ENCODE data around the gene ARHGEF17.

Gene ARHGEF17, protein sequence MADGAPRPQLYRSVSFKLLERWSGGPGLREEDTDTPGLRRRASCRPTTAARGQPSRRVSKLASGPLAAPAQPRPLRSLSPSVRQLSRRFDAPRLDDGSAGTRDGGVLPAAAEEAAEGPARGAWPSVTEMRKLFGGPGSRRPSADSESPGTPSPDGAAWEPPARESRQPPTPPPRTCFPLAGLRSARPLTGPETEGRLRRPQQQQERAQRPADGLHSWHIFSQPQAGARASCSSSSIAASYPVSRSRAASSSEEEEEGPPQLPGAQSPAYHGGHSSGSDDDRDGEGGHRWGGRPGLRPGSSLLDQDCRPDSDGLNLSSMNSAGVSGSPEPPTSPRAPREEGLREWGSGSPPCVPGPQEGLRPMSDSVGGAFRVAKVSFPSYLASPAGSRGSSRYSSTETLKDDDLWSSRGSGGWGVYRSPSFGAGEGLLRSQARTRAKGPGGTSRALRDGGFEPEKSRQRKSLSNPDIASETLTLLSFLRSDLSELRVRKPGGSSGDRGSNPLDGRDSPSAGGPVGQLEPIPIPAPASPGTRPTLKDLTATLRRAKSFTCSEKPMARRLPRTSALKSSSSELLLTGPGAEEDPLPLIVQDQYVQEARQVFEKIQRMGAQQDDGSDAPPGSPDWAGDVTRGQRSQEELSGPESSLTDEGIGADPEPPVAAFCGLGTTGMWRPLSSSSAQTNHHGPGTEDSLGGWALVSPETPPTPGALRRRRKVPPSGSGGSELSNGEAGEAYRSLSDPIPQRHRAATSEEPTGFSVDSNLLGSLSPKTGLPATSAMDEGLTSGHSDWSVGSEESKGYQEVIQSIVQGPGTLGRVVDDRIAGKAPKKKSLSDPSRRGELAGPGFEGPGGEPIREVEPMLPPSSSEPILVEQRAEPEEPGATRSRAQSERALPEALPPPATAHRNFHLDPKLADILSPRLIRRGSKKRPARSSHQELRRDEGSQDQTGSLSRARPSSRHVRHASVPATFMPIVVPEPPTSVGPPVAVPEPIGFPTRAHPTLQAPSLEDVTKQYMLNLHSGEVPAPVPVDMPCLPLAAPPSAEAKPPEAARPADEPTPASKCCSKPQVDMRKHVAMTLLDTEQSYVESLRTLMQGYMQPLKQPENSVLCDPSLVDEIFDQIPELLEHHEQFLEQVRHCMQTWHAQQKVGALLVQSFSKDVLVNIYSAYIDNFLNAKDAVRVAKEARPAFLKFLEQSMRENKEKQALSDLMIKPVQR (N-terminal part only)

DNA sequence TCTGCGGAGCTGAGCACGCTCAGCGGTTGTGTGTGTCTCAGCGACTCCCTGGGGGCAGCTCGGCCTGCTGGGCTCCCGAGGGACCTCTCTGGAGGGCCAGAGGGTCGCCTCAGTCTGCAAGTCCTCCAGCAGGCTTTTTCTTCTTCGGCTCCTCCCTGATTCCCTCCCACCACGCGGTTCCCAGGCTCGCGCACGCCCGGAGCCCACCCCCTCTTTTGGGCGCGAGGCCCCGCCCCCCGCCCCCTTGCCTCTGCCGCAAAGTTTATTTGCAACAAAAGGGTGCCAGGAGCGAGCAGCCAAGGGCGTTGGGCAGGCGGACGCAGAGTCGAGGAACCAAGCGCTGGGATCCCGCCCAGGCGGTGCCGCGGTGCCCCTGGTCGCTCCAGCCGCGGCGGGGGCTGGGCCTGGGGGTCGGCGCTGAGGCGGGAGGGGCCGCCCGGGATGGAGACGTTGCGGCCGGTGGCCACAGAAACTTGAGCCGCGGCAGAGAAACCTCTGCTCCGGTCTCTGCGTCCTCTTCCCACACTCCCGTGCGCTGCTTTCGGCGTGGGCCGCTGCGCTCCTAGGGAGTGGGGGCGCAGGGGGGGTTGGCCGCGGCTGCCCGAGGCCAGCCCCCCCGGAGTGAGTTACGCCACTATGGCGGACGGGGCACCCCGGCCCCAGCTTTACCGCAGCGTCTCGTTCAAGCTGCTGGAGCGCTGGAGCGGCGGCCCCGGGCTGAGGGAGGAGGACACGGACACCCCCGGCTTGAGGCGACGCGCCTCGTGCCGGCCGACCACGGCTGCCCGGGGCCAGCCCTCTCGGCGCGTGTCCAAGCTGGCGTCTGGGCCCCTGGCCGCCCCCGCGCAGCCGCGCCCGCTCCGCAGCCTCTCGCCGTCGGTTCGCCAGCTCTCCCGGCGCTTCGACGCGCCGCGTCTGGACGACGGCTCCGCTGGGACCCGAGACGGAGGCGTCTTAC, at the start of gene ARHGEF17:
Gene ARHGEF17, plus strand, starts transcription at position 274 of the 958 bp plus-strand sequence. Its CDS starts 363 bp downstream, at position 637.
- Histone ChIP-seq H3K27ac (ENCODE audit: low read depth, low read length) (no peak within 1 kb of the TSS), H3K9me3 (ENCODE audit: control insufficient read depth, insufficient read depth, low read length) (no peaks in the 10 kb centered on the region), H3K27me3 (ENCODE audit: control insufficient read depth, low read length) (peaks cover 23% of the 10 kb centered on the region), H3K36me3 (ENCODE audit: control insufficient read depth, low read length) (no peaks in the 10 kb centered on the region), H3K4me1 (ENCODE audit: control insufficient read depth, low read length) (peaks cover 24% of the 10 kb centered on the region), H4K20me1 (ENCODE audit: control insufficient read depth, insufficient read depth, low read depth, low read length) (no peaks in the 10 kb centered on the region), H3K79me2 (ENCODE audit: control insufficient read depth, low read length) (no peaks in the 10 kb centered on the region), H3K9me2 (replicated peaks; ENCODE audit: control insufficient read depth, low read length) (no peaks in the 10 kb centered on the region), H3K4me2 (ENCODE audit: low read length) (peak within 1 kb of the TSS; percentile 87), H3K4me3 (ENCODE audit: low read length) (peak within 1 kb of the TSS; percentile 86), H3F3A (ENCODE audit: control insufficient read depth, insufficient read depth) (no peaks in the 10 kb centered on the region)
- TF ChIP-seq EZH2phosphoT487 (IDR thresholded peaks at IDR 0.05; ENCODE audit: borderline replicate concordance, low read length), result peak; percentile 89; the same call in 1 of the 2 replicates
- TF ChIP-seq, protein P1, sequence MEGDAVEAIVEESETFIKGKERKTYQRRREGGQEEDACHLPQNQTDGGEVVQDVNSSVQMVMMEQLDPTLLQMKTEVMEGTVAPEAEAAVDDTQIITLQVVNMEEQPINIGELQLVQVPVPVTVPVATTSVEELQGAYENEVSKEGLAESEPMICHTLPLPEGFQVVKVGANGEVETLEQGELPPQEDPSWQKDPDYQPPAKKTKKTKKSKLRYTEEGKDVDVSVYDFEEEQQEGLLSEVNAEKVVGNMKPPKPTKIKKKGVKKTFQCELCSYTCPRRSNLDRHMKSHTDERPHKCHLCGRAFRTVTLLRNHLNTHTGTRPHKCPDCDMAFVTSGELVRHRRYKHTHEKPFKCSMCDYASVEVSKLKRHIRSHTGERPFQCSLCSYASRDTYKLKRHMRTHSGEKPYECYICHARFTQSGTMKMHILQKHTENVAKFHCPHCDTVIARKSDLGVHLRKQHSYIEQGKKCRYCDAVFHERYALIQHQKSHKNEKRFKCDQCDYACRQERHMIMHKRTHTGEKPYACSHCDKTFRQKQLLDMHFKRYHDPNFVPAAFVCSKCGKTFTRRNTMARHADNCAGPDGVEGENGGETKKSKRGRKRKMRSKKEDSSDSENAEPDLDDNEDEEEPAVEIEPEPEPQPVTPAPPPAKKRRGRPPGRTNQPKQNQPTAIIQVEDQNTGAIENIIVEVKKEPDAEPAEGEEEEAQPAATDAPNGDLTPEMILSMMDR (IDR thresholded peaks at IDR 0.05; ENCODE audit: low read depth, low read length, poor library complexity, severe bottlenecking), result no peak

- Histone ChIP-seq H3K9me3 (ENCODE audit: control insufficient read depth, insufficient read depth, low read length) (no peaks in the 10 kb centered on the region), H3K4me1 (ENCODE audit: control insufficient read depth, low read length) (no peaks in the 10 kb centered on the region), H3K27me3 (ENCODE audit: control insufficient read depth, low read length) (peaks cover 15% of the 10 kb centered on the region; the same call in 1 of the 2 replicates), H3F3A (ENCODE audit: control insufficient read depth, insufficient read depth) (no peaks in the 10 kb centered on the region), H3K4me3 (ENCODE audit: low read length) (no peak overlapping the region), H3K79me2 (ENCODE audit: control insufficient read depth, low read length) (no peaks in the 10 kb centered on the region), H3K4me2 (ENCODE audit: low read length) (no peak overlapping the region), H3K36me3 (ENCODE audit: control insufficient read depth, low read length) (no peaks in the 10 kb centered on the region), H3K27ac (ENCODE audit: low read depth, low read length) (no peak overlapping the region), H3K9me2 (replicated peaks; ENCODE audit: control insufficient read depth, low read length) (no peaks in the 10 kb centered on the region), H4K20me1 (ENCODE audit: control insufficient read depth, insufficient read depth, low read depth, low read length) (no peaks in the 10 kb centered on the region)
- TF ChIP-seq, protein P1 (IDR thresholded peaks at IDR 0.05; ENCODE audit: low read depth, low read length, poor library complexity, severe bottlenecking), result no peak
Observed at GRCh38 chr11:73259406-73260126, 48.5 kb upstream of the ARHGEF17 start.
